HEK293 (cell line): Measurements from ENCODE around the gene GLG1.
"Not testable (repeated sequence)": the region's sequence is repeated elsewhere in the genome, so short reads cannot be mapped to it uniquely, and the experiment has no call there.

Source experiments
- CTCF ChIA-PET: fragments of 350-600 bp; formaldehyde crosslinking; extraction: SDS; loops from one replicate; lab custom pipeline; 2021; ENCODE audit warnings: antibody characterized with exemption; lab: Yijun Ruan, JAX
- POLR2A ChIA-PET: fragments of 300-600 bp; formaldehyde crosslinking; extraction: SDS; loops from one replicate; lab custom pipeline; 2020; ENCODE audit warnings: antibody characterized with exemption, inconsistent platforms; lab: Yijun Ruan, JAX
- H3K27ac ChIP-seq: fragments of 200-500 bp; sonication (Bioruptor generic); 2 replicates; pipeline ENCODE4 v1.5.1; 2014; ENCODE audit warnings: low read depth, low read length, control low read depth, inconsistent platforms; ENCODE audit errors: extremely low read depth
- H3K36me3 ChIP-seq, 2 experiments: fragments of 200-500 bp in 1 of 2; sonication (Bioruptor generic) in 1 of 2; 1 replicate in 1 of 2; 2 replicates in 1 of 2; pipeline ENCODE4 v1.5.1; 2014 to 2017; ENCODE audit warnings: inconsistent platforms in 2 of 2, low read length in 2 of 2; ENCODE audit not compliant: control insufficient read depth in 2 of 2, insufficient read depth in 1 of 2
- H3K4me1 ChIP-seq: fragments of 200-500 bp; sonication (Bioruptor generic); 2 replicates; pipeline ENCODE4 v1.5.1; 2014; ENCODE audit warnings: mild to moderate bottlenecking, low read length, inconsistent platforms; ENCODE audit not compliant: control insufficient read depth, insufficient read depth
- H3K4me3 ChIP-seq: 2 replicates; pipeline ENCODE4 v1.5.1; 2011; ENCODE audit warnings: low read depth, mild to moderate bottlenecking, control low read depth, low read length, moderate library complexity
- H3K9me3 ChIP-seq: fragments of 200-500 bp; sonication (Bioruptor generic); 2 replicates; pipeline ENCODE4 v1.5.1; 2014; ENCODE audit warnings: low read depth, low read length, inconsistent platforms; ENCODE audit not compliant: control insufficient read depth, insufficient read depth
- EGR2 ChIP-seq: fragments of 450-650 bp; formaldehyde crosslinking; IDR thresholded peaks from 2 replicates; pipeline ENCODE4 v1.5.1; 2016; ENCODE audit warnings: low read depth, missing biosample characterization, missing genetic modification characterization
- OSR2 ChIP-seq: fragments of 450-650 bp; formaldehyde crosslinking; IDR thresholded peaks from 2 replicates; pipeline ENCODE4 v1.5.1; 2016; ENCODE audit warnings: missing biosample characterization, missing genetic modification characterization
- PRDM1 ChIP-seq: fragments of 450-650 bp; formaldehyde crosslinking; IDR thresholded peaks from 2 replicates; pipeline ENCODE4; 2016; ENCODE audit warnings: missing biosample characterization, missing genetic modification characterization
- RBAK ChIP-seq: fragments of 450-650 bp; formaldehyde crosslinking; IDR thresholded peaks from 2 replicates; pipeline ENCODE4 v1.5.1; 2016; ENCODE audit warnings: missing biosample characterization, missing genetic modification characterization
- ZBTB48 ChIP-seq: fragments of 450-650 bp; formaldehyde crosslinking; IDR thresholded peaks from 2 replicates; pipeline ENCODE4 v1.5.1; 2016; ENCODE audit warnings: missing biosample characterization, missing genetic modification characterization
- ZBTB7A ChIP-seq: fragments of 450-650 bp; formaldehyde crosslinking; IDR thresholded peaks from 2 replicates; pipeline ENCODE4 v1.5.1; 2016; ENCODE audit warnings: low read depth, missing biosample characterization, missing genetic modification characterization
- ZNF114 ChIP-seq: fragments of 450-650 bp; formaldehyde crosslinking; IDR thresholded peaks from 2 replicates; pipeline ENCODE4 v1.5.0; 2017; ENCODE audit warnings: missing biosample characterization, missing genetic modification characterization
- ZNF155 ChIP-seq: fragments of 450-650 bp; formaldehyde crosslinking; IDR thresholded peaks from 2 replicates; pipeline ENCODE4 v1.5.1; 2016; ENCODE audit warnings: missing biosample characterization, missing genetic modification characterization
- ZNF18 ChIP-seq: fragments of 450-650 bp; formaldehyde crosslinking; IDR thresholded peaks from 2 replicates; pipeline ENCODE4 v1.5.1; 2016; ENCODE audit warnings: missing biosample characterization, missing genetic modification characterization
- ZNF19 ChIP-seq: fragments of 450-650 bp; formaldehyde crosslinking; IDR thresholded peaks from 2 replicates; pipeline ENCODE4; 2016; ENCODE audit warnings: missing biosample characterization, missing genetic modification characterization, low read depth
- ZNF2 ChIP-seq: fragments of 450-650 bp; formaldehyde crosslinking; IDR thresholded peaks from 2 replicates; pipeline ENCODE4 v1.5.1; 2016; ENCODE audit warnings: missing biosample characterization, missing genetic modification characterization
- ZNF211 ChIP-seq: fragments of 450-650 bp; formaldehyde crosslinking; IDR thresholded peaks from 2 replicates; pipeline ENCODE4 v1.5.1; 2016; ENCODE audit warnings: low read depth, missing biosample characterization, missing genetic modification characterization
- ZNF302 ChIP-seq: fragments of 450-650 bp; formaldehyde crosslinking; IDR thresholded peaks from 2 replicates; pipeline ENCODE4 v1.5.1; 2016; ENCODE audit warnings: missing biosample characterization, missing genetic modification characterization, low read depth
- ZNF354C ChIP-seq: fragments of 450-650 bp; formaldehyde crosslinking; IDR thresholded peaks from 2 replicates; pipeline ENCODE4 v1.5.1; 2016; ENCODE audit warnings: missing biosample characterization, missing genetic modification characterization, low read depth, borderline replicate concordance
- ZNF404 ChIP-seq: fragments of 450-650 bp; formaldehyde crosslinking; IDR thresholded peaks from 2 replicates; pipeline ENCODE4 v1.5.1; 2017; ENCODE audit warnings: missing biosample characterization, missing genetic modification characterization
- ZNF580 ChIP-seq: fragments of 450-650 bp; formaldehyde crosslinking; IDR thresholded peaks from 2 replicates; pipeline ENCODE4 v1.5.1; 2016; ENCODE audit warnings: missing biosample characterization, missing genetic modification characterization
- ZNF701 ChIP-seq: fragments of 450-650 bp; formaldehyde crosslinking; IDR thresholded peaks from 2 replicates; pipeline ENCODE4 v1.5.1; 2016; ENCODE audit warnings: missing biosample characterization, missing genetic modification characterization
- ZNF792 ChIP-seq: fragments of 450-650 bp; formaldehyde crosslinking; IDR thresholded peaks from 2 replicates; pipeline ENCODE4 v1.5.1; 2016; ENCODE audit warnings: missing biosample characterization, missing genetic modification characterization
- TF ChIP-seq, protein P1 (sequence below): fragments of 450-650 bp; formaldehyde crosslinking; IDR thresholded peaks from 2 replicates; pipeline ENCODE4 v1.5.1; 2016; ENCODE audit warnings: missing biosample characterization, missing genetic modification characterization
- TF ChIP-seq, protein P2 (sequence below): fragments of 450-650 bp; formaldehyde crosslinking; IDR thresholded peaks from 2 replicates; pipeline ENCODE4 v1.5.1; 2016; ENCODE audit warnings: missing biosample characterization, missing genetic modification characterization

GLG1 gene

GRCh38 chr16:74449470-74449869 lies 157.4 kb downstream of the GLG1 start:
- no peak overlapping the region for H3K27ac ChIP-seq
- H3K9me3 ChIP-seq, result no peaks in the 10 kb centered on the region
- CTCF ChIA-PET, result no interaction called here
- H3K36me3 ChIP-seq, result peaks cover 0 to 45% of the 10 kb centered on the region in 2 experiments; a peak in 2 of 3 replicates
- H3K4me1 ChIP-seq, result no peaks in the 10 kb centered on the region
- TF ChIP-seq PRDM1 (tag by site-specific recombination), result peak; percentile 49; the same call in 1 of the 2 replicates
- TF ChIP-seq, protein P1, sequence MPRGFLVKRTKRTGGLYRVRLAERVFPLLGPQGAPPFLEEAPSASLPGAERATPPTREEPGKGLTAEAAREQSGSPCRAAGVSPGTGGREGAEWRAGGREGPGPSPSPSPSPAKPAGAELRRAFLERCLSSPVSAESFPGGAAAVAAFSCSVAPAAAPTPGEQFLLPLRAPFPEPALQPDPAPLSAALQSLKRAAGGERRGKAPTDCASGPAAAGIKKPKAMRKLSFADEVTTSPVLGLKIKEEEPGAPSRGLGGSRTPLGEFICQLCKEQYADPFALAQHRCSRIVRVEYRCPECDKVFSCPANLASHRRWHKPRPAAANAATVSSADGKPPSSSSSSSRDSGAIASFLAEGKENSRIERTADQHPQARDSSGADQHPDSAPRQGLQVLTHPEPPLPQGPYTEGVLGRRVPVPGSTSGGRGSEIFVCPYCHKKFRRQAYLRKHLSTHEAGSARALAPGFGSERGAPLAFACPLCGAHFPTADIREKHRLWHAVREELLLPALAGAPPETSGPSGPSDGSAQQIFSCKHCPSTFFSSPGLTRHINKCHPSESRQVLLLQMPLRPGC (tag by site-specific recombination), result no peak
- TF ChIP-seq ZNF701 (tag by site-specific recombination), result no peak
- TF ChIP-seq, all 188 proteins: peak for 1
- H3K4me3 ChIP-seq, result no peak overlapping the region
- POLR2A ChIA-PET, result interaction anchor here (0.6 kb wide), 1 partner anchor 10 kb away, joined by 3 read pairs; no protein-coding TSS in a partner anchor

DNA sequence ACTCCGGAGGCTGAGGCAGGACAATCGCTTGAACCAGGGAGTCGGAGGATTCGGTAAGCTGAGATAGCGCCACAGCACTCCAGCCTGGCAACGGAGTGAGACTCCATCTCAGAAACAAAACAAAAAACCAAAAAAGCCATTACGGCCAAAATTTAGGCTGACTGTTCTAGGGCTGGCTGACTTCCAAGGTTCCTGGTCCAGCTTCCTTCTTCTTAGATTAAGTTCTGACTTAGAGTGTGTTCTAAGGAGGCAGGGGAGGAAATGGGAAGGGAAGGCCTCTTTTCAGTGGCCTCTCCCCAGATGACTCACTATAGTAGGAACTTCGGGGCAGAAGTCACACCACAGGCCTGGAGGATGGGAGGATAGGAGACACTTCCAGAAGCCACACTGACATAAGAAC lies 157.9 kb downstream of the GLG1 start:
- no peak for TF ChIP-seq ZNF404 (tag by site-specific recombination)
- no peak for TF ChIP-seq ZNF354C (tag by site-specific recombination)
- TF ChIP-seq ZNF302 (tag by site-specific recombination), result no peak
- TF ChIP-seq OSR2 (tag by site-specific recombination), result no peak
- ChIA-PET CTCF (no interaction called here), POLR2A (no interaction called here)
- no peak overlapping the region for H3K4me3 ChIP-seq
- H3K27ac ChIP-seq, result no peak overlapping the region
- no peaks in the 10 kb centered on the region for H3K4me1 ChIP-seq
- H3K36me3 ChIP-seq, result peaks cover 0 to 45% of the 10 kb centered on the region in 2 experiments; a peak in 2 of 3 replicates
- H3K9me3 ChIP-seq, result no peaks in the 10 kb centered on the region

- Histone ChIP-seq H3K9me3 (no peaks in the 10 kb centered on the region), H3K27ac (no peak overlapping the region), H3K36me3 (peaks cover 0 to 35% of the 10 kb centered on the region in 2 experiments; a peak in 2 of 3 replicates), H3K4me3 (no peak overlapping the region), H3K4me1 (no peaks in the 10 kb centered on the region)
- ChIA-PET POLR2A (no interaction called here), CTCF (interaction anchor here (0.7 kb wide), 1 partner anchor 1432 kb away, joined by 3 read pairs; no protein-coding TSS in a partner anchor)
- TF ChIP-seq ZNF114 (tag by site-specific recombination), result no peak
- no peak for TF ChIP-seq ZNF2 (tag by site-specific recombination)
- TF ChIP-seq ZBTB48 (tag by site-specific recombination), result no peak
- TF ChIP-seq, protein P2, sequence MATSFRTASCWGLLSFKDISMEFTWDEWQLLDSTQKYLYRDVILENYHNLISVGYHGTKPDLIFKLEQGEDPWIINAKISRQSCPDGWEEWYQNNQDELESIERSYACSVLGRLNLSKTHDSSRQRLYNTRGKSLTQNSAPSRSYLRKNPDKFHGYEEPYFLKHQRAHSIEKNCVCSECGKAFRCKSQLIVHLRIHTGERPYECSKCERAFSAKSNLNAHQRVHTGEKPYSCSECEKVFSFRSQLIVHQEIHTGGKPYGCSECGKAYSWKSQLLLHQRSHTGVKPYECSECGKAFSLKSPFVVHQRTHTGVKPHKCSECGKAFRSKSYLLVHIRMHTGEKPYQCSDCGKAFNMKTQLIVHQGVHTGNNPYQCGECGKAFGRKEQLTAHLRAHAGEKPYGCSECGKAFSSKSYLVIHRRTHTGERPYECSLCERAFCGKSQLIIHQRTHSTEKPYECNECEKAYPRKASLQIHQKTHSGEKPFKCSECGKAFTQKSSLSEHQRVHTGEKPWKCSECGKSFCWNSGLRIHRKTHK (tag by site-specific recombination), result no peak
These were observed 159.3 kb downstream of the GLG1 start for GRCh38 chr16:74447578-74447977.

DNA sequence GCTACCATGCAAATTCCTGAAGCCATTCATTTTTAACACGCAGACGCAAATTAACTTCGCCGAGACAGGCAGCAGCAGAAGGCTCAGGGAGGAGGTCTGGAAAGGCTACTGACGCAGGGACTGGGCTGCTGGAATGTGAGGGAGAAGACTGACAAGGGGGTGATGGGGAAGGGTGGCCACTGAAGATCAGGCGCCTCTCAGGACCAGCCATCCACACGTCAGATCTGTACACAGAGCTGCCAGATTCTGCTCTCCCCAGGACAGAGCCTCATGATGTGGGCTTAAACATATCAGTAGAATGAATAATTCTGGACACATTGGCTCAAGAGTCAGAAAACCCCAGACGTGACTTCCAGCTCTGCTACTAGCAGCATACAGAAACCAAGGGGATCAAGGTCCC lies 160.0 kb downstream of the GLG1 start:
- H3K4me3 ChIP-seq, result no peak overlapping the region
- H3K9me3 ChIP-seq, result no peaks in the 10 kb centered on the region
- H3K36me3 ChIP-seq, result peaks cover 0 to 28% of the 10 kb centered on the region in 2 experiments; a peak in 2 of 3 replicates
- no peaks in the 10 kb centered on the region for H3K4me1 ChIP-seq
- H3K27ac ChIP-seq, result no peak overlapping the region
- TF ChIP-seq ZNF580 (tag by site-specific recombination), result no peak
- TF ChIP-seq ZNF155 (tag by site-specific recombination), result no peak
- no peak for TF ChIP-seq ZNF211 (tag by site-specific recombination)
- TF ChIP-seq ZNF792, result no peak
- TF ChIP-seq ZBTB7A (tag by site-specific recombination), result no peak
- TF ChIP-seq ZNF19 (tag by site-specific recombination), result no peak
- no peak for TF ChIP-seq ZNF18
- no peak for TF ChIP-seq EGR2
- no peak for TF ChIP-seq RBAK (tag by site-specific recombination)
- TF ChIP-seq, all 188 proteins: peak for 0
- POLR2A ChIA-PET, result no interaction called here
- CTCF ChIA-PET, result no interaction called here

DNA sequence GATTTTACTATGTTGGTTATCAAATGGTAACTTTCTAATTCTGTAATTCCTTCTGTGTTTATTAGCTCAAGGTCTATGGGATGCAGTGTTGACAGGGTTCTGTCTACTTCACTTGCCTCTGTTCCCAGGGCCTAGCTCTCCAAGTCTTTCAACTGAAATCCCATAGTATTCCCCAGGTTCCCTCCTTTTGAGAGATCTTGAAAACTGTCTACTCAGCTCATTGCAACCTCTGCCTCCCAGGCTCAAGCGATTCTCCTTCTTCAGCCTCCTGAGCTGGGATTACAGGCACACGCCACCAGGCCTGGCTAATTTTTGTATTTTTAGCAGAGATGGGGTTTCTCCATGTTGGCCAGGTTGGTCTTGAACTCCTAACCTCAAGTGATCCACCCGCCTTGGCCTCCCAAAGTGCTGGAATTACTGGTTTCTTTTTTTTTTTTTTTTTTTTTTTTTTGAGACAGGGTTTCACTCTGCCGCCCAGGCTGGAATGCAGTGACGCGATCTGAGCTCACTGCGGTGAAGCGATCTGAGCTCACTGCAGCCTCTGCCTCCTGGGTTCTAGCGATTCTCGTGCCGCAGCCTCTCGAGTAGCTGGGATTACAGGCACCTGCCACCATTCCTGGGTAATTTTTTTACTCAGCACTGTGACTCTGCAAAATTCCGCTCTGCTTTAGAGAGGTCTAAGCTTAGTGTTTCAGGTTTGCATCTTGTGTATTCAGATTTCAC lies 163.1 kb downstream of the GLG1 start:
- H3K27ac ChIP-seq, CTCF ChIA-PET, H3K4me1 ChIP-seq, H3K9me3 ChIP-seq, H3K4me3 ChIP-seq: not testable (repeated sequence)
- POLR2A ChIA-PET, result interaction anchor here (0.7 kb wide), 2 partner anchors 50 to 223 kb away, joined by 3 to 8 read pairs; no protein-coding TSS in a partner anchor
- peaks cover 0 to 11% of the 10 kb centered on the region in 2 experiments; a peak in 2 of 3 replicates for H3K36me3 ChIP-seq
